Thyroid gland (tissue), 4 donors: ENCODE data around the gene THTPA.

Source experiments
- POLR2A ChIP-seq, 2 donors: fragments of 450-650 bp; IDR thresholded peaks; one replicate each; pipeline ENCODE4 v1.6.1; 2017; ENCODE audit warnings: antibody characterized with exemption in 2 of 2, mild to moderate bottlenecking in 2 of 2, moderate library complexity in 1 of 2
- TF ChIP-seq, protein P1 (sequence below), 6 experiments: fragments of 200-600 bp in 3 of 6; fragments of 450-650 bp in 3 of 6; sonication (generic) in 3 of 6; IDR thresholded peaks; one replicate each; pipeline ENCODE4 v1.5.1; 2016 to 2019; ENCODE audit warnings: antibody characterized with exemption in 6 of 6, mild to moderate bottlenecking in 2 of 6, inconsistent platforms in 1 of 6, moderate library complexity in 1 of 6

GRCh38 chr14:23550131-23550811 is 5.8 kb upstream of the THTPA start:
- no peak for TF ChIP-seq POLR2A (IDR thresholded peaks at IDR 0.05)
- TF ChIP-seq, protein P1, sequence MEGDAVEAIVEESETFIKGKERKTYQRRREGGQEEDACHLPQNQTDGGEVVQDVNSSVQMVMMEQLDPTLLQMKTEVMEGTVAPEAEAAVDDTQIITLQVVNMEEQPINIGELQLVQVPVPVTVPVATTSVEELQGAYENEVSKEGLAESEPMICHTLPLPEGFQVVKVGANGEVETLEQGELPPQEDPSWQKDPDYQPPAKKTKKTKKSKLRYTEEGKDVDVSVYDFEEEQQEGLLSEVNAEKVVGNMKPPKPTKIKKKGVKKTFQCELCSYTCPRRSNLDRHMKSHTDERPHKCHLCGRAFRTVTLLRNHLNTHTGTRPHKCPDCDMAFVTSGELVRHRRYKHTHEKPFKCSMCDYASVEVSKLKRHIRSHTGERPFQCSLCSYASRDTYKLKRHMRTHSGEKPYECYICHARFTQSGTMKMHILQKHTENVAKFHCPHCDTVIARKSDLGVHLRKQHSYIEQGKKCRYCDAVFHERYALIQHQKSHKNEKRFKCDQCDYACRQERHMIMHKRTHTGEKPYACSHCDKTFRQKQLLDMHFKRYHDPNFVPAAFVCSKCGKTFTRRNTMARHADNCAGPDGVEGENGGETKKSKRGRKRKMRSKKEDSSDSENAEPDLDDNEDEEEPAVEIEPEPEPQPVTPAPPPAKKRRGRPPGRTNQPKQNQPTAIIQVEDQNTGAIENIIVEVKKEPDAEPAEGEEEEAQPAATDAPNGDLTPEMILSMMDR (IDR thresholded peaks at IDR 0.05), result no peak
